Right cardiac atrium (tissue), 5 donors: ENCODE results near the gene PRMT5. TPM values are rescaled to one million over a fixed set of nuclear protein-coding genes. Genes with fewer than 3 reads are reported as not detected.

ENCODE experiments used
- ATAC-seq, 2 donors: fragments of 200-7000 bp; cut with Tn5 transposase; one replicate each; pipeline versions ENCODE4 v1.8.0 to v1.9.1; 2020; ENCODE audit warnings: moderate library complexity in 2 of 2, mild to moderate bottlenecking in 1 of 2
- DNase-seq, 3 donors: peaks; one replicate each; pipeline ENCODE4 v3.0.0-alpha.2; 2020
- H3K27ac ChIP-seq: one replicate; pipeline ENCODE4 v1.5.1; 2013; ENCODE audit warnings: mild to moderate bottlenecking, low read length, control low read depth, moderate library complexity
- H3K27me3 ChIP-seq: one replicate; pipeline ENCODE4 v1.6.1; 2013; ENCODE audit not compliant: control insufficient read depth, insufficient read depth
- H3K4me1 ChIP-seq: one replicate; pipeline ENCODE4 v1.6.1; 2013; ENCODE audit warnings: low read length; ENCODE audit not compliant: control insufficient read depth, insufficient read depth
- H3K4me3 ChIP-seq: one replicate; pipeline ENCODE4 v1.5.1; 2013; ENCODE audit warnings: low read length, control low read depth
- H3K9me3 ChIP-seq: one replicate; pipeline ENCODE4 v1.6.1; 2013; ENCODE audit warnings: low read length; ENCODE audit not compliant: control insufficient read depth
- WGBS: extraction: QIAGEN DNeasy Blood & Tissue Kit; methylation state at CpG from one replicate; pipeline ENCODE4 v1.1.7; 2013; 5-methylcytosine and 5-hydroxymethylcytosine counted together
- intact Hi-C, 4 donors: fragments of 100-400 bp; cut with DNase I; formaldehyde crosslinking; loops; one replicate each; pipeline versions ENCODE4 v1.11.0 to v1.14.0; 2022 to 2023
- polyA plus RNA-seq: library from polyadenylated mRNA; stranded (reverse); fragments of 200-250 nt; gene quantifications from one replicate; pipeline ENCODE4 v1.2.3, GENCODE V29; 2013
- total RNA-seq, 4 donors: library from RNA; stranded (reverse); fragmentation: NEBNext Ultra II Directional; extraction: Animal tissue kit (Norgen Biotek cat#: 25700); gene quantifications; one replicate each; pipeline ENCODE4 v1.2.1, GENCODE V29; 2021
- donor health status: healthy with polysubstance abuse.
- donor health status: DM: no; HTN: yes; CAD: no.
- donor health status: DM: no; HTN: no; CAD: no.
- donor health status: DM: no; HTN: yes; CAD: no; lungs with severe emphysema.
- donor health status: DM: yes; HTN: yes; CAD: no.

The PRMT5 gene
- total and polyA plus RNA-seq, 5 donors, result 22.0 to 52.1 (median 47.2) TPM

GRCh38 chr14:22908601-22909000 is 20.6 kb downstream of the PRMT5 start:
- no peak overlapping the region for H3K27ac ChIP-seq
- ATAC-seq (no peak), DNase-seq (no peak)
- H3K27me3 ChIP-seq, result no peaks in the 10 kb centered on the region
- no peak overlapping the region for H3K4me3 ChIP-seq
- WGBS, result 81% methylated on average over 8 of the region's 8 CpGs
- intact Hi-C loops, result no loop called here
- no peaks in the 10 kb centered on the region for H3K4me1 ChIP-seq
- no peaks in the 10 kb centered on the region for H3K9me3 ChIP-seq

- intact Hi-C loops, result no loop called here
- peaks cover 3% of the 10 kb centered on the region for H3K4me1 ChIP-seq
- DNase-seq, result no peak
- H3K4me3 ChIP-seq, result no peak overlapping the region
- no peak overlapping the region for H3K27ac ChIP-seq
- no peak for ATAC-seq
- H3K27me3 ChIP-seq, result no peaks in the 10 kb centered on the region
- H3K9me3 ChIP-seq, result no peaks in the 10 kb centered on the region
- 90% methylated on average over 3 of the region's 3 CpGs for WGBS
These were observed 21.7 kb downstream of the PRMT5 start for GRCh38 chr14:22907429-22907828.

- Histone ChIP-seq H3K4me1 (peaks cover 3% of the 10 kb centered on the region), H3K4me3 (no peak overlapping the region), H3K9me3 (no peaks in the 10 kb centered on the region), H3K27ac (no peak overlapping the region), H3K27me3 (no peaks in the 10 kb centered on the region)
- DNase-seq (no peak), ATAC-seq (no peak)
- intact Hi-C loops, result no loop called here
- 96% methylated on average over 20 of the region's 20 CpGs for WGBS
These were observed 23.1 kb downstream of the PRMT5 start for GRCh38 chr14:22906073-22906472.

GRCh38 chr14:22905627-22906026 is 23.5 kb downstream of the PRMT5 start:
- WGBS, result 94% methylated on average over 4 of the region's 4 CpGs

GRCh38 chr14:22903742-22904087 is 25.5 kb downstream of the PRMT5 start:
- 92% methylated on average over 2 of the region's 2 CpGs for WGBS
- Histone ChIP-seq H3K27ac (no peak overlapping the region), H3K4me1 (peaks cover 3% of the 10 kb centered on the region), H3K4me3 (no peak overlapping the region), H3K9me3 (no peaks in the 10 kb centered on the region), H3K27me3 (no peaks in the 10 kb centered on the region)
- DNase-seq, result no peak
- intact Hi-C loops, result no loop called here
- ATAC-seq, result no peak

More at GRCh38 chr14:22905627-22906026, 23.5 kb downstream of the PRMT5 start:
- DNase-seq, result no peak
- Histone ChIP-seq H3K9me3 (no peaks in the 10 kb centered on the region), H3K4me1 (peaks cover 3% of the 10 kb centered on the region), H3K27ac (no peak overlapping the region), H3K4me3 (no peak overlapping the region), H3K27me3 (no peaks in the 10 kb centered on the region)
- ATAC-seq, result no peak
- intact Hi-C loops, result no loop called here

- Histone ChIP-seq H3K4me1 (peaks cover 3% of the 10 kb centered on the region), H3K9me3 (no peaks in the 10 kb centered on the region), H3K4me3 (no peak overlapping the region), H3K27ac (no peak overlapping the region), H3K27me3 (no peaks in the 10 kb centered on the region)
- WGBS, result 96% methylated on average over 7 of the region's 7 CpGs
- ATAC-seq (no peak), DNase-seq (no peak)
- intact Hi-C loops, result no loop called here
These were observed 27.4 kb downstream of the PRMT5 start for GRCh38 chr14:22901799-22902198.

- intact Hi-C loops, result no loop called here
- 32% methylated on average over 3 of the region's 3 CpGs for WGBS
- no peak overlapping the region for H3K27ac ChIP-seq
- DNase-seq, result no peak
- peak; percentile 51 to 52 for ATAC-seq
- no peak overlapping the region for H3K4me3 ChIP-seq
- H3K9me3 ChIP-seq, result no peaks in the 10 kb centered on the region
- H3K4me1 ChIP-seq, result peaks cover 3% of the 10 kb centered on the region
- H3K27me3 ChIP-seq, result no peaks in the 10 kb centered on the region
These were observed 28.9 kb downstream of the PRMT5 start for GRCh38 chr14:22900081-22900799.

- no peaks in the 10 kb centered on the region for H3K27me3 ChIP-seq
- peak in 1 of 2 donors; percentile 27 for ATAC-seq
- peak in 1 of 3 donors; percentile 18 for DNase-seq
- H3K27ac ChIP-seq, result no peak overlapping the region
- WGBS, result 53% methylated on average over 8 of the region's 8 CpGs
- intact Hi-C loops, result no loop called here
- no peak overlapping the region for H3K4me3 ChIP-seq
- H3K9me3 ChIP-seq, result no peaks in the 10 kb centered on the region
- H3K4me1 ChIP-seq, result peaks cover 3% of the 10 kb centered on the region
These were observed 30.7 kb downstream of the PRMT5 start for GRCh38 chr14:22898302-22899090.

GRCh38 chr14:22897357-22897756 is 31.8 kb downstream of the PRMT5 start:
- intact Hi-C loops, result no loop called here
- H3K9me3 ChIP-seq, result no peaks in the 10 kb centered on the region
- 81% methylated on average over 1 of the region's 1 CpG for WGBS
- DNase-seq (no peak), ATAC-seq (no peak)
- H3K4me1 ChIP-seq, result no peaks in the 10 kb centered on the region
- no peak overlapping the region for H3K27ac ChIP-seq
- no peak overlapping the region for H3K4me3 ChIP-seq
- no peaks in the 10 kb centered on the region for H3K27me3 ChIP-seq

- H3K4me3 ChIP-seq, result no peak overlapping the region
- H3K9me3 ChIP-seq, result no peaks in the 10 kb centered on the region
- H3K27ac ChIP-seq, result no peak overlapping the region
- intact Hi-C loops, result no loop called here
- H3K27me3 ChIP-seq, result no peaks in the 10 kb centered on the region
- ATAC-seq, result no peak
- H3K4me1 ChIP-seq, result no peaks in the 10 kb centered on the region
- DNase-seq, result no peak
- WGBS, result 85% methylated on average over 3 of the region's 3 CpGs
These were observed 32.4 kb downstream of the PRMT5 start for GRCh38 chr14:22896760-22897159.

- H3K27ac ChIP-seq, result no peak overlapping the region
- no peaks in the 10 kb centered on the region for H3K4me1 ChIP-seq
- WGBS, result 51% methylated on average over 5 of the region's 5 CpGs
- DNase-seq (no peak), ATAC-seq (no peak)
- H3K27me3 ChIP-seq, result no peaks in the 10 kb centered on the region
- no peak overlapping the region for H3K4me3 ChIP-seq
- H3K9me3 ChIP-seq, result no peaks in the 10 kb centered on the region
- intact Hi-C loops, result no loop called here
These were observed 32.8 kb downstream of the PRMT5 start for GRCh38 chr14:22896356-22896755.
